Measurements from ENCODE around the gene GNAT2. TPM values are rescaled to one million over a fixed set of nuclear protein-coding genes. Genes with fewer than 3 reads are reported as not detected.

Gene GNAT2
- total and polyA plus RNA-seq, 3 donors from 2014 or later, result 2.8 to 4.1 (median 3.0) TPM

DNA sequence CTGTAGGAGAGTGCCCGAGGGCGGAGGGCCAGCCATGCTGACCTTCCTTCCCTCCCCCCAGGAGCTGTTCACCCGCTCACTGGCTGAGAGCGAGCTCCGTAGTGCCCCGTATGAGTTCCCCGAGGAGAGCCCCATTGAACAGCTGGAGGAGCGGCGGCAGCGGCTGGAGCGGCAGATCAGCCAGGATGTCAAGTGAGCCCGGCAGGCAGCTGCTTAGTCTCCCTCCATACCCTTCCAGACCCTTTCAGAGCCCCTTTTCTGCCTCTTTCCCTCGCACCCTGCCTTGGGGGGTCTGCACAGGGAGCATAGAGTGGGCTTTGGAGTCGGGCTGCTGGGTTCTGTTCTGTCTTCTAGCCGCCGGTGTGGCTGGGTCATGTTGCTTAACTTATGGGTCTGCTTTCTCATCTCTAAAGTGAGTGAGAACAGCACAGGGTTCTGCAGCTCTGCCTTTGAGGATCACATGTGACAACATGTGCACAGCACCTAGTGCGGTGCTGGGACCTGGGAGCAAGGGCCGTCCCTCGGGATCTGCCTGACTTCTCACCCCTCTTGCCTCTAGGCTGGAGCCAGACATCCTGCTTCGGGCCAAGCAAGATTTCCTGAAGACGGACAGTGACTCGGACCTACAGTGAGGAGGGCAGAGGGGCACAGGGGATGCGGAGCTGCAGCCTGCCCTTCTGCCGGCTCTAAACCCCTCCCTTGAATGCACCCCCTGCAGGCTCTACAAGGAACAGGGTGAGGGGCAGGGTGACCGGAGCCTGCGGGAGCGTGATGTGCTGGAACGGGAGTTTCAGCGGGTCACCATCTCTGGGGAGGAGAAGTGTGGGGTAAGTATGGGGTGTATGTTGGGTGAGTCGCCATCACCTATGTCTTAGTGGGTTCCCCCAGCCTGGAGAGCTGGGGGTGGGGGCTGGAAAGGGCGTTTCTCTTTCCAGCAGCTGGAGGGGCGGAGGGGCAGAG is 6.5 kb upstream of the GNAT2 start:
- no peak overlapping the region for H3K4me3 ChIP-seq
- no peak overlapping the region for H3K27ac ChIP-seq
- no peak for DNase-seq
- H3K36me3 ChIP-seq (ENCODE audit: low read depth, missing control alignments), result no peaks in the 10 kb centered on the region
- TF ChIP-seq CTCF (IDR thresholded peaks at IDR 0.05), result no peak
- TF ChIP-seq POLR2A (IDR thresholded peaks at IDR 0.05), result no peak
- H3K9me3 ChIP-seq, result no peaks in the 10 kb centered on the region
- H3K27me3 ChIP-seq, result no peaks in the 10 kb centered on the region
- intact Hi-C loops (cut with DNase I; ENCODE audit: low total_unique reads), result loop anchor here (5.0 kb wide), 1 partner anchor 74 kb away; no protein-coding TSS in a partner anchor
- 74 to 76% methylated on average over 24 to 32 of the region's 32 CpGs for WGBS, 2 donors
- peaks cover 29% of the 10 kb centered on the region for H3K4me1 ChIP-seq

DNA sequence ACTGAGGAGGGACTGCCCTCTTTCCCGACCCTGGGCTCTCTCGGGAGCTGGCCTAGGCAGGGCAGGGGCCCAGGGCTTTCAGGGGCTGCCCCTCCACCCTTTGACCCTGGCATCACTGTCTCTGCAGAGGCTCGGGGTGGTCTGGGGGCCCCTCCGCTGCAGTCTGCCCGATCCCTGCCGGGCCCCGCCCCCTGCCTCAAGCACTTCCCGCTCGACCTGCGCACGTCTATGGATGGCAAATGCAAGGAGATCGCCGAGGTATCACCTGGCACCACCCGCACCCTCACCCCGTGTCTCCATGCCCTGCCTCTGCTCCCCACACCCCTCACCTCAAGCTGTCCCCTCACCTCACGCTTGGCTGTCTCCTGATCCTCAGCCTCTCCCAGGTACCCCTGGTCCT is 5.8 kb upstream of the GNAT2 start:
- no peak for DNase-seq
- H3K27me3 ChIP-seq, result no peaks in the 10 kb centered on the region
- H3K4me3 ChIP-seq, result no peak overlapping the region
- H3K4me1 ChIP-seq, result peaks cover 29% of the 10 kb centered on the region
- H3K36me3 ChIP-seq (ENCODE audit: low read depth, missing control alignments), result no peaks in the 10 kb centered on the region
- H3K9me3 ChIP-seq, result no peaks in the 10 kb centered on the region
- intact Hi-C loops (cut with DNase I; ENCODE audit: low total_unique reads), result loop anchor here (5.0 kb wide), 1 partner anchor 73 kb away; no protein-coding TSS in a partner anchor
- TF ChIP-seq CTCF (IDR thresholded peaks at IDR 0.05) (no peak), POLR2A (IDR thresholded peaks at IDR 0.05) (no peak)
- no peak overlapping the region for H3K27ac ChIP-seq
- 75 to 80% methylated on average over 16 of the region's 16 CpGs for WGBS, 2 donors

DNA sequence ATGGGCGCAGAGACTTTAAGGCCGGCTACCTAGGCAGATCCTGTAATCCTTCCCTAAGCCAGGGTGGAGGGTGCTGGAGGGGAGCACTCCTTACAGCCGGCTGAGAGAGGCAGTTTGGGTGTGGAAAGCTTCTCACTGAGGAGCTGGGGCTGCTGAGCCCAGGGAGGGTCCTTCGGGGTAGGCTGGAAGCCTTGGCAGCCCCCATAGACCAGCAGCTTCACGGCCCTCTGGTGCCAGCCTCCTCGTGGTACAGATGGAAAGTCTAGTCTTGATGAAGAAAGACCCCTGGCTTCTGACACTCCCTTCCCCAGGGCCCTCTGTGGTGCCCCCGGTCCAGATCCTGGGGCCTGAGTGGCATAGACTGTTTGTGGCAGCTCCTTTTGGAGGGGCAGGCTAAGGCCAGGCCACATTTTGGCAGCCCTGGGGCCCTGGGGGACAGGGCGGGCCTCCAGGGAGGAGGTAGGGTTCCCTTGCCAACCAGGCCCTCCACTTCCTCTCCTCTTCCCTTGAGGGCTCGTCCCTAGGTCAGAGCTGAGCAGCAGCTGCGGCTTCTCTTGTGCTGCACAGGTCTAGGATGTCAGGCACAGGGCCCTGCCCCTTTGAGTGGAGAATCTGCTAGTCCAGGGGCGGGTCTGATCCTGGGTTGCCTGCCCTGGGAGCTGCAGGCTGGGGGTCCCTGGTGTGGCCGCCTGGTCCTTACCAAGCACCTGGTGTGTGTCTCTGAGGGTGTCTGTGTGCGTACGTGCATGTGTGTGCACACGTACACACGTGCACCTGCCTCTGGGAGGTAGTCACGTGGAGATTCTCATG is 5.0 kb upstream of the GNAT2 start:
- H3K4me1 ChIP-seq, result peaks cover 31% of the 10 kb centered on the region
- TF ChIP-seq CTCF (IDR thresholded peaks at IDR 0.05) (no peak), POLR2A (IDR thresholded peaks at IDR 0.05) (no peak)
- H3K27me3 ChIP-seq, result no peaks in the 10 kb centered on the region
- no peak overlapping the region for H3K4me3 ChIP-seq
- intact Hi-C loops (cut with DNase I; ENCODE audit: low total_unique reads), result loop anchor here (5.0 kb wide), 1 partner anchor 72 kb away; no protein-coding TSS in a partner anchor
- peak overlapping the region in 1 of 2 donors; percentile 41 for H3K27ac ChIP-seq
- no peaks in the 10 kb centered on the region for H3K36me3 ChIP-seq (ENCODE audit: low read depth, missing control alignments)
- 71 to 74% methylated on average over 8 to 17 of the region's 17 CpGs for WGBS, 2 donors
- no peak for DNase-seq
- no peaks in the 10 kb centered on the region for H3K9me3 ChIP-seq

- no peak overlapping the region for H3K4me3 ChIP-seq
- H3K4me1 ChIP-seq, result peaks cover 38% of the 10 kb centered on the region
- H3K36me3 ChIP-seq (ENCODE audit: low read depth, missing control alignments), result no peaks in the 10 kb centered on the region
- no peak overlapping the region for H3K27ac ChIP-seq
- H3K27me3 ChIP-seq, result no peaks in the 10 kb centered on the region
- intact Hi-C loops (cut with DNase I; ENCODE audit: low total_unique reads), result no loop called here
- WGBS, 2 donors, result 61 to 80% methylated on average over 5 to 11 of the region's 11 CpGs
- TF ChIP-seq POLR2A (IDR thresholded peaks at IDR 0.05), result no peak
- TF ChIP-seq CTCF (IDR thresholded peaks at IDR 0.05), result no peak
- no peaks in the 10 kb centered on the region for H3K9me3 ChIP-seq
- no peak for DNase-seq
Measured at GRCh38 chr1:109623601-109624161, 4.3 kb upstream of the GNAT2 start.
